ENCODE measurements around the gene DOCK11.

DNA sequence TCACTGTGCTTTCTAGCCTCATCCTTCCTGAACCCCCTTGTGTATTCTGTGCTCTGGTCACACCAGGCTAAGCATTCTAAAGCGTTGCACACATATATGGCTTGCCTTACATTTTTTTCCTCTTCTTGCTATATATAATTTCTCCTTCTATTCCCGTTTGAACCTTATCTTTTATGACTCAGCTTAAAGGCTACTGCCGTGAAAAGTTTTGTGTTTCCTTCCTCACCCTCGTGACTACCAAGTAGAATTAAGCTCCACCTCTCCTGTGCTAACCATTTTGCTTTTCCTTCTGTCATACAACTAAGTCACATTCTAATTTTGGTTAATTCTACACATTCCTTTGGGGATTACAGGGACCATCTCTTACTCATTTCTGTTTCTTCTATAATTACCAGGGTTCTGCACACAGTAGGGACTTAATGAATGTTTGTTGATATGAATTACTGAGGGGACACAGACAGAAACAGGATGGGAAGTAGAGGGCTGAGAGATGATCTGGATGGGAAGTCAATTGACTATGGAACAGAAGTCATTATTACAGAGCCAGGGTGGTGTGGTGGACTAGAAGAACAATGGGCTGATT is 67.1 kb downstream of the DOCK11 start:
- TF ChIP-seq, protein P1, sequence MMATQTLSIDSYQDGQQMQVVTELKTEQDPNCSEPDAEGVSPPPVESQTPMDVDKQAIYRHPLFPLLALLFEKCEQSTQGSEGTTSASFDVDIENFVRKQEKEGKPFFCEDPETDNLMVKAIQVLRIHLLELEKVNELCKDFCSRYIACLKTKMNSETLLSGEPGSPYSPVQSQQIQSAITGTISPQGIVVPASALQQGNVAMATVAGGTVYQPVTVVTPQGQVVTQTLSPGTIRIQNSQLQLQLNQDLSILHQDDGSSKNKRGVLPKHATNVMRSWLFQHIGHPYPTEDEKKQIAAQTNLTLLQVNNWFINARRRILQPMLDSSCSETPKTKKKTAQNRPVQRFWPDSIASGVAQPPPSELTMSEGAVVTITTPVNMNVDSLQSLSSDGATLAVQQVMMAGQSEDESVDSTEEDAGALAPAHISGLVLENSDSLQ (IDR thresholded peaks at IDR 0.05), result no peak
- TF ChIP-seq FOXK2 (IDR thresholded peaks at IDR 0.05) (no peak), FOXM1 (IDR thresholded peaks at IDR 0.05; ENCODE audit: borderline replicate concordance) (no peak)

Data from HEK293T (cell line).